SK-N-SH (cell line): ENCODE results near the gene SFXN1.

Experiments used
- MAX ChIP-seq: IDR thresholded peaks from 2 replicates; pipeline ENCODE4 v1.4.0; 2012; ENCODE audit warnings: low read depth
- RAD21 ChIP-seq: IDR thresholded peaks from 2 replicates; pipeline ENCODE4 v1.6.1; 2012; ENCODE audit warnings: mild to moderate bottlenecking, low read length
- SMC3 ChIP-seq: IDR thresholded peaks from 2 replicates; pipeline ENCODE4 v1.6.1; 2012; ENCODE audit warnings: low read depth, low read length, improper control_type of control experiment
- TF ChIP-seq, protein P1 (sequence below): fragments of 200-600 bp; sonication (generic); IDR thresholded peaks from 2 replicates; pipeline ENCODE4 v1.6.1; 2017; ENCODE audit warnings: antibody characterized with exemption, mild to moderate bottlenecking, moderate library complexity

- TF ChIP-seq, protein P1, sequence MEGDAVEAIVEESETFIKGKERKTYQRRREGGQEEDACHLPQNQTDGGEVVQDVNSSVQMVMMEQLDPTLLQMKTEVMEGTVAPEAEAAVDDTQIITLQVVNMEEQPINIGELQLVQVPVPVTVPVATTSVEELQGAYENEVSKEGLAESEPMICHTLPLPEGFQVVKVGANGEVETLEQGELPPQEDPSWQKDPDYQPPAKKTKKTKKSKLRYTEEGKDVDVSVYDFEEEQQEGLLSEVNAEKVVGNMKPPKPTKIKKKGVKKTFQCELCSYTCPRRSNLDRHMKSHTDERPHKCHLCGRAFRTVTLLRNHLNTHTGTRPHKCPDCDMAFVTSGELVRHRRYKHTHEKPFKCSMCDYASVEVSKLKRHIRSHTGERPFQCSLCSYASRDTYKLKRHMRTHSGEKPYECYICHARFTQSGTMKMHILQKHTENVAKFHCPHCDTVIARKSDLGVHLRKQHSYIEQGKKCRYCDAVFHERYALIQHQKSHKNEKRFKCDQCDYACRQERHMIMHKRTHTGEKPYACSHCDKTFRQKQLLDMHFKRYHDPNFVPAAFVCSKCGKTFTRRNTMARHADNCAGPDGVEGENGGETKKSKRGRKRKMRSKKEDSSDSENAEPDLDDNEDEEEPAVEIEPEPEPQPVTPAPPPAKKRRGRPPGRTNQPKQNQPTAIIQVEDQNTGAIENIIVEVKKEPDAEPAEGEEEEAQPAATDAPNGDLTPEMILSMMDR = no peak
- TF ChIP-seq MAX = no peak
- TF ChIP-seq SMC3 = no peak
- no peak for TF ChIP-seq RAD21
These were observed 13.1 kb upstream of the SFXN1 start for GRCh38 chr5:175465282-175465681.
